Measurements from ENCODE around the gene CELA1. TPM values are rescaled to one million over a fixed set of nuclear protein-coding genes. Genes with fewer than 3 reads are reported as not detected.
A peak's percentile ranks its signal among the peaks of the same experiment; 100 is the strongest.

The CELA1 gene
- total RNA-seq, result not detected
- long read RNA-seq, result 0 reads

DNA sequence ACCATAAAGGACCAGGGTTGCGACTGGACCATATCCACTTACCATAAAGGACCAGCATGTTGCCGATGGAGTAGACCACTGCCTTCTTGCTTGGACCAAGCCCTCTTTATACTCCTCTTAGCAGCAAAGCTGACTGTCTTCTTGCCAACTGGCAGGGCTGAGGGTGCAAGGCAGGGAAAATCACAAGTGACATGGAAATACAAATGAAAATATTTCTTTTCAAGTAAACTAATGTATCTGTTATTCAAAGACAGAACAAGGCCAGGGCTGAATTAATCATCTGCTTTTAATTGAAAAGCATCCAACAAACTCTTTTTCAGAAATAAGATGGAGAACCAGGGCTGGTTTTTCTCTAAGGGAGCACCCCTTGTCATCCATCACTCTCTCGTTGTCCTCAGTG, at the start of gene CELA1:
Gene CELA1 (minus strand): TSS at position 99 of the 400 bp plus-strand sequence. CDS start 41 bp downstream, at position 58.
- no peak for DNase-seq (ENCODE audit: low spot score)

DNA sequence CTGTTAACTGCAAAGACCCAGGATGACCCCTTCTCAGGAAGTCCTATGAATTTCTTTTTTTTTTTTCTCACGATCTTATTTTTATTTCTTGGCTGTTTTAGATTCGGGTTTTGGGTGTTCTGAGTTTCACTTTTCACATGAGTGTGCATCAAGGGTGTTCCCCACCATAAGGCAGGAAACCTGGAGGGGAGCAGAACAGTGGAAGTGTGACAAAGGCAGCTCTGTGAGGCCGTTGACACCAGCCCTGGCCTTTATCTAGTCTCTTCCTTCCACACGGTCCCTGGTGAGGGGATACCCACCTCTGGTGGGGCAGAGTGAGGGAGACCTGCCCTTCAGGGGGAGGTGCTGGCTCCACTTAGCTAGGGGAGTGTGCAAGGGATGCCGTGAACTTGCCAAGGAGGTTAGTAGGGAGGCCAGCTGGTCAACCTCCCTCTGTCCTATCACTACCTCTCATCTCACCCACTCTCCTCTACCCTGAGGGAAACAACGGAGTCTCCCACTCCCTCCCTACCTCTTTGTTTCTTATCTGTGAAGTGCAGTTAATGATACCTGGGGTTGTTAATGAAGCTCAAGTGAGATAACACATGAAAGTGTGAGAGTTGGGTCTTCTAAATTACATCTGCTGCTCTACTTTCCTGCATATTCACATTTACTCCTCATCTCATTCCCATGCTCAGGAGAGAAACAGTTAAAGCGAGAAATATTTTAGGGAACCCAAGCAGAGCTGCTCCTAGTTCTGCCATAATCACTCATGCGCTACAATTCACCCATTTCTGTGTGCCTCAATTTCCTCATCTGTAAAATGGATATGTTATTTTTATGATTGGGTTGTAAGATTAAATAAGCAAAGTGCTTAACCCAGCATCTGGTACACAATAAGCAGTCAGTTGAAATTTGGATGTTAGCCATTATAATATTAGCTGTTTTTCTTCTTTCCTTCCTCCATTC, 49.1 kb upstream of the CELA1 start:
- no peak for DNase-seq (ENCODE audit: low spot score)

DNA sequence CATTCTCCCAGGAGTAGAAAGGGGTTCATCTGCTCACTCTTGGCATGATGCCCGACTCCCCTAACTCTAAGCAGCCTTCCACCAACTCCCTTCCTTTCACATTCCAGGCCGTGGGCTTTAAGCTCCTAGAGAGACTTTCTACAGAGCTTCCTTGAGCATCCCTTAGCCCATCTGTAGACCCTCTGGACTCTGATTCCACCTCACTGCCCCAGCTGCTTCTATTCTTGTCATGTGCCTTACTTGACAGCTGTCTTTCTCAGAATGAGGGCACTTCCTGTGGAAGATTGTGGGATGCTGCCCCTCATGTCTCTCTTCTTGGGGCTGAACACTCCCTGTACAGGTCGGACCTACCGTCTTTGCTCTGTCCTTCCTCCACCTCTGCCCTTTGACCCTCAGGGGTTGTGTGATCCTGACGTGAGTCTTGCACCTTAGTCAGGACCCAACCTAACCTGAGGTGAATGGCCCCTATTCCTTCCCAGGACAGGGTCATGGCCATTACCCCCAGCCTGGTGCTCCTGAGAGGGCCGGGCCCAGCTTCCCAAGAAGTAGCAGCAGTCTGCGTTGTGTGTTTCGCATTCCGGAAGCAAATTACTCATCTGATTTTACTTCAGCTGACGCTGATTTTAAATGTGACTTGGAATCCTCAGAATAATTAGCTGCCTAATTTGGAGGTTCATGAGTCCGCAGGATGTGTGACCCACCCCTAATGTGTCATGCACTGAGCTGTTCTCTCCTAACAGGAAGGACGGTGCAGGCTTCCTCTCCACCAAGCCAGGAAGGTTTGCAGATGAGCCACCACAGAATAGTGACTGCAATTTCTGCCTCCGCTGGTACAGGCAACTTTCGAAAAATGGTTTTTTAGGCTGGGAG, 47.4 kb upstream of the CELA1 start:
- DNase-seq (ENCODE audit: low spot score), result peak; percentile 74

DNA sequence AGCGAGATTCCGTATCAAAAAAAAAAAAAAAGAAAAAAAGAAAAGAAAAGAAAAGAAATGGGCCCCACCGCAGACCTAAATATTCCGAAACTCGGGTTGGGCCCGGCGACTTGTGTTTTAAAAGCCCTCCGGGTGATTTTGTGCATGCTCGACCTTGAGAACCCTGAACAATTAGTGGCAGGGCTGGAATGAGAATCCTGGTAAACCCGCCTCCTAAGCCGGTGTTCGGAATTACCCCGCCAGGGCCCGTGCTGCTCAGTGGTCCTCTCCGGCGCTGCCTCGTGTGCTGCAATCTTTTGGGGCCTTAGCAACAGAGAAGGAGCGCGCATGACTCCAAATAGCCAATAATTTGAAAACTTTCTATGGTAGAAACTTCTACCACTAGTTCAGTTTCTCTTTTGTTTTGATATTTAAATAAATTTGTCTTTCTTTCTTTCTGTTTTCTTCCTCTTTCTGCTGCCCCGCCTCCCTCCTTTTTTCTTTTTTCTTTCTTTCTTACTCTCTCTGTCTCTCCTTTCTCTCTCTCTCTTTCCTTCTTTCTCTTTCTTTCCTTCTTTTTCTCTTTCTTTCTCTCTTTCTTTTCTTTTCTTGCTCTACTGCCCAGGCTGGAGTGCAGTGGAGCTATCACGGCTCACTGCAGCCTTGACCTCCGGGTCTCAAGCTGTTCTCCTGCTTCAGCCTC, 46.2 kb upstream of the CELA1 start:
- DNase-seq (ENCODE audit: low spot score), result peak; percentile 83

DNA sequence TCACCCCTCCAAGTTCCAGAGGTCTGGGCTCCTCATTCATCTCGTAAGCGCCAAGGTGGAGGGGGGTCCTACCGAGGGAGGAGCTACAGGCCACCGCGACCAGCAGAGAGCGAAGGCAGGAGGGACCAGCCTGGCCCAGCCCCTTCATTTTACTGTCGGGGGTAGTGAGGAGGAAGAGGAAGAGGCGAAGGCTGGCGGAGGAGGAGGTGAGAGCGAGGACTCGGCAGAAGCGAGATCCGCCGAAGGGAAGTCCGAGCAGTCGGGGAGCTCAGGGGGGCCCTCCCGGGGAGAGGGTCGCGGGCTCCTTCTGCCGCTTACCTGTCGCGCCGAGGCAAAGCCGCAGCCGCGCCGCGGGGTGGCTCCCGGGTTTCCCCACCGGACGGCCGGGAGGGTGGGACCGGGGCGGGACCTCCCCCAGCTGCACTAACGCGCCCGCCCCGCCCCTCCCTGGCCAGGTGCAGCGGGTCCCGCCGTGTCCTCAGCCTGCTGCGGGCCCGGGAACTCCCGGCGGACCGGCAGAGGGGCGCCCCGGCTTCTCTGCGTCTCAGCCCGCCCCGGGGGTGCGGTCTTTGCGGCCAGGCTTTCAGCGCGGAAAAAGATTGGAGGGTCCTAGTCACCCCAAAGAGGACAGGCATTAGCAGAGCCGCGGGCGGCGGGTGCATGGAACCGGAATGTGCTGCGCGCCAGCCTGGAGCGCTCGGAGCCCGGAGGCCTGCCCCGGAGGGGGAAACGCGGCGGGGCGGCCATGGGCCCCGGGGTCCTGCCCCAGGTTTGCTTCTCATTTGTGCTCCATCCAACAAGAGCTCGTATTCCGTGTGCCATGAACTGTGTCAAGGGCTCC, 45.0 kb upstream of the CELA1 start, which contains the start of gene GALNT6:
Gene GALNT6 (minus strand): TSS at position 124 of the 841 bp plus-strand sequence. CDS start 11,625 bp downstream, outside the sequence.
- no peak for DNase-seq (ENCODE audit: low spot score)

DNA sequence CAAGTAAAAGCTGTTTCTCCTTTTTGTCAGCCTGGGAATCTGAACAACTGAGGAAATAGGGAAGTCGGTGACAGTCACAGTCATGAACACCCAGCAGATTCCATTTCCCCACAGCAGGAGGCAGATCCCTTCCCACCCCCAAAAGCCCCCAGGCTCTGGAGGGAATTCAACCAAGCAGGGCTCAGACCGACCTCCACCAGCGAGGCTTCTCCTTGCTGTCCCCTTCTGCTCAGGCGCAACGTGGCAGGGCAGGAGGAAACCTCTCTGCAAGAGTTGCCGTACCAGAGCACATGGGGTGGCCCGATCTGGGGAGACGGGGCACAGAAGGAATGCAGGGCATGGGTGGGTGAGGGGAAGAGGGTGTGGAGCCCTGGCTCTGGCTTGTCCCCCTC, 44.4 kb upstream of the CELA1 start:
- DNase-seq (ENCODE audit: low spot score), result no peak

DNA sequence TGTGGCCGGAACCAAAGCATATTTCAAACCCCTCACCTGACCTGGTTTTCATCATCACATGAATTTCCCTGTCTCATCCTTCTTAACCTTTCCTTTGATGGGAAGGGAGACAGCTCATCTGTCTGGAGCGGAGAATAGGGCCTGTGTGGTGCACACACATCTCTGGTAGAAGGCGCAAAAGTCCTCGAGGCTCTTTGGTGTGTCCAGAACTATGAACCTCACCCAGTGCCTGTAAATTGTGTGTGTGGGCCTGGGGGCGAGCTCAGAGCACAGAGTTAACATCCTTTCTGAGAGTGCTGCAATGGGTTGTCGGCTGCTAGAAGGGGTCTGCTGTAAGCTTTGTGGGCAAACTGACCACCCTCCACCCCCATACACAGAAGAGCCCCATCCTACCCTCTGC, 44.0 kb upstream of the CELA1 start:
- DNase-seq (ENCODE audit: low spot score), result no peak

DNA sequence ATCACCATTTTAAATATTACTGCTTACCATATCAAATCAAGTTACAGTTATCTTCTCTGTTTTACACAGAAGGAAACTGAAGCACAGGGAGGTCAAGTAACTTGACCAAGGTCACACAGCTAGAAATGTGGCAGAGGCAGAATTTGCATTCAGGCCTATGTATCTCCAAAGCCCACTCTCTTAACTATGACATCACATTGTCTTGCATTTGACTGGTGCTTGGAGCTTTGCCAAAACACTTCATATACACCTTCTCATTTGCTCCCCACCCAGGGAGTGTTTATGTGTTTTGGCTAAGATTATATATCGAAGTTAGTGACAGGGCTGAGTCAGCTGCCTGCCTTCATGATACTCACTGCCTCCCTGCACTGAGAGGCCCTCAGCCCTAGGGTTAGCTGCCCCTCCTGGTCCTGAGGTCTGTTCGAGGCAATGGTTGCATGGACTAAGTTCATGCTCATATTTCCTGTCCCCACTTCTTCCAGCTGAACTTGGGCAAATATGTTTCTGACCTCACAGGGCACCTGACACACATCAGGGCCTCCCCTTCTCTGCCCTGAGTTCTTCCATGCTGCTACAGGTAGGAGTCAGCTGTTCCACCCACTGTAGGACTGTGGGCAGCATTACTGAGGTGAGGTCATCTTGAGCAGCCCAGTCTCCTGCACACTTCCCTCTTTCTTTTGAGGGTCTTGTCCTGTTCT, 43.0 kb upstream of the CELA1 start:
- DNase-seq (ENCODE audit: low spot score), result peak; percentile 49

DNA sequence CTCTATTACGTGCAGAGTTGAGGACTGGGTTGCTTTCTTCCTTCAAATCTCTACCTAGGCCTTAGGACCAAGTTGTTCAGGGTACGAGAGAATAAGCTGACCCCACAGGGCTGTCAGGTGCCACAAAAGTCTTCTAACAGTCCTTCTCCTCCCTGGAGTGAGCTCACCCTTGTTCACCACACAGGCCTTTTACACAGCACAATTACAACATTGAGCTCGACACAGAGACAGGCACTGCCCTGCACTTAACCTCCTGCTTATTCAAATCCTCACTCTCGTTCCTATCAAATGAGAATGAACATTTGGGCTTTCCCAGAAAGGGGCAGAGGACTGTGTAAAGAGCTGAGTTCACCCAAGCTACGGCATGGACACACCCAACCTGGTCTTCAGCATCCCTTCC, 42.4 kb upstream of the CELA1 start:
- DNase-seq (ENCODE audit: low spot score), result peak; percentile 12

DNA sequence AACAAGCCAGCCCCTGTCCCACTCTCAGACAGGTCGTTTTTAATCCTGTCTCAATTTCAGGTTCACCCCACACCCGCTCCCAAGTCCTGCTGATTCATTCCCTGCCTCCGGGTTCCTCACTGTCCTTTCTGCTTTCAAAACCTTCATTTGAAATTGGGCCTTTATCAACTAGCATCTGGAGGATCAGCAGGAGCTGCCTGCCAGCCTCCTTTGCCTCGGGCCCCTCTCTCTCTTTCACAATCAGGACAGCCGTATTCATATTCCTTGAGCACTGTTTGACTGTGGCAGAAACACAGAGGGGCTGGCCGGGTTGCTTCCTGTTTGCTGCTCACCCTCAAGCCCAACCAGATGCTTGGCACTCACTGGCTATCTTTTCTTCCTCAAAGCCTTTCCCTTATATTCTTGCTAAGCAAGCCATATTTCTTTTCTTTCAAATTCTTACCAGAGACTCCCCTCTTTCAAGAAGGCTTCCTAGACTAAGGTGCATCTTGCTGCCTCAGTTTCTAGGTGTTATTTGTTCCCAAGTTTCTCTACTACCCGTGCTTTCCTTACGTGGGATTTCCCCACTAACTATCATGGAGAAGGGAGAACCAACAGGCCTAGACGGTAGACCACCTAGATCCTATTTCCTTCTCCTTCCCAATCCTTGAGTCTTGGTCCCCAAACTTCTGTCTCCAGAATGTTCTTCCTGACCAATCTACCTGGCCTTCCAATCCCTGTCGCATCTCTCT, 41.8 kb upstream of the CELA1 start:
- no peak for DNase-seq (ENCODE audit: low spot score)

DNA sequence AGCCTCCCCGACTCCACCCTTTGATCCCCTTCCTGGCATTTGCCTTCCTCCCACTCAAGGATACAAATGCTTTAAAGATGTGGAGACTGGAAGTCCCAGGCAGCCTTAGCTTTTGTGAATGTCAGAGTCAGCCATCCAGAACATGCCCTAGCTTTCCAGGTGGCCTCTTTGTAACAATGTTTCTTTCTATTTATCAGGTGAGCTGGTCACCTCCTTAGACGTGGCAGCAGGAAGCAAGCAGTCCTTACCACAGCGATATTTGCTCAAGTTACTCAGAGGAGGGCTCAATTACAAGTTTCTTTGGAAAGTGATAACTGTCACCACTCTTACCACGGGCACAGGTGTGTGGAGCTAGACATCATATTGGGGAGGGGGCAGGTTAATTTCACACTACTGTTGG, 39.9 kb upstream of the CELA1 start:
- DNase-seq (ENCODE audit: low spot score), result no peak

DNA sequence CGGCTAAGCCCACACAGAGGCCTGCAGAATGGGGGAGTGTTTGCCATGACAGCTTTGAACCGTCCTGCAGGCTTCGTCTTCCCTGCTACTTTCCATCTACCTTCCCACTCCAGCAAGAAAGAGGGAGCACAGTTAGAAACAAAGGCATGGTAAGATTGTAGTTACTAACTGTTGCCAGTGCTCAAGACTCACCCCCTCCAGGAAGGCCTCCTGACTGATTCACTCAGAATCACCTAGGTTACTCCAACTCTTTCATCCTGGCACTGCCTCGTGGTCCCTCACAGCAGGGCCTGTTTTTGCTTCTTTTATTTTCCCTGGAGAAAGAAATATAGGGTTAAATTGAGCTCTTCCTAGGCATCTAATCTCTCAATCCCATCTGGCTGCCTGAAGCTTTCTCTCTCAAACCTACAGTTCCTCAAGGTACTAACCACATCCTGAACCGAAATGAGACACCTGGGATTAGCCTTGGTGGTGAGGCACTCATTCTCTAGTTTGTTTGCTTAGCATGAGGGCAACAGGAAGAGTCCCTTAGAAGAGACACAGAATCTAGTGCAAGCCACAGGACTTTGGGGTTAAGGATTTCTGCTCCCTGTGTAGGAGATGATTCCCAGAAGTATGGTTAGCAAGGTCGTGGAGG, 36.9 kb upstream of the CELA1 start:
- no peak for DNase-seq (ENCODE audit: low spot score)

DNA sequence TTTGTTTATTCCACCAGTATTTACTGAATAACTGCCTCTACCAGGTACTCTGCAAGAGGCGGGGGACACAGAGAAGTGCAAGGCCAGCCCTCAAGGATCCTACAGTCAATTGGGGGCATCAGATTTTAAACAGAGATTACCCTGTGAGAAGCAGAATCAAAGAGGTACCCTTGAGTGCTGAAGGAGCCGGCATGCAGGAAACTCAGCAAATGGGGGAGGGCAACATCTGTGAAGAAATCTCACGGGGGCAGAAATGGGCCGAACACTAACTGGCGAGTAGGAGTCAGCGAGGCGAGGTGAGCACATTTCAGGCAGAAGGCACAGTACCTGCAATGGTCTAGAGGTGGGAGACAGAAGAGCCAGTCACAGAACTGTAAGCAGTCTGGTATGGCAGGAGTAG, 35.7 kb upstream of the CELA1 start:
- DNase-seq (ENCODE audit: low spot score), result no peak

DNA sequence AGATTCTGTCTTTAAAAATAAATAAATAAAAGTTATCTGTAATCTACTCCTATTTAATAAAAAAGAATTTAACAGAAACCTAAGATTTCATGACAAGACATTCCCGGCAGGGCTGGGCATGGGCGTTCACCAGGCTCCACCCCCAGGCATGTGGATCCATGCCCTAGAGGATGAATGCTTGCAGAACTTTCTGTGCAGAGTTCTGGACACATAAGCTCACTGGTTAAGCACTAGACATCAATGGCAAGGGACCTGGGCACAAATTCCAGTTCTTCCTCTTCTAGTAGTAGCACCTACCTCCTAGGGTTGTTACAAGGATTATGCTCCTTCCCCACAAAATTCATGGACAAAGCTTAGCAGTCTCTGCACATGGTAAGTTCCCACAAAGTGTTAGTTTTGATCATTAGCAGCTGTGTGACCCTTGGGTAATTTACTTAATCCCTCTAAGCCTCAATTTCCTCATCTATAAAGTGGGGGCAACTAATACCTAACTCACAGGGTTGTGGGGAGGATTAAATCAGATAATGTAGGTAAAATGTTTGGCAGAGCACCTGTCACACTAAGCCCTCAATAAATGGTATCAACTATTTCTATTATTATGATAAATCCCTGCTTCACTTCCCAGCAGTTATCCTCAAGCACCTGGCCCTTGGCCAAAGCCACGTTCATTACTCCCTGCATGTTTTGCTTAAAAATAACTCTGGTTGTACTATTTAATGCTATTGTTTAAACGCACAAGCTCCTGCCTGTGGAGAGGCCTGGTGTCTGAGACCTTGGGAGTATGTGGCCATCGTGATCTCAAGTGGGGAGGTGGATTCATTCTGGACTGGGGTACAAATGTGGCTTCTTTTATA, 35.0 kb upstream of the CELA1 start:
- no peak for DNase-seq (ENCODE audit: low spot score)

DNA sequence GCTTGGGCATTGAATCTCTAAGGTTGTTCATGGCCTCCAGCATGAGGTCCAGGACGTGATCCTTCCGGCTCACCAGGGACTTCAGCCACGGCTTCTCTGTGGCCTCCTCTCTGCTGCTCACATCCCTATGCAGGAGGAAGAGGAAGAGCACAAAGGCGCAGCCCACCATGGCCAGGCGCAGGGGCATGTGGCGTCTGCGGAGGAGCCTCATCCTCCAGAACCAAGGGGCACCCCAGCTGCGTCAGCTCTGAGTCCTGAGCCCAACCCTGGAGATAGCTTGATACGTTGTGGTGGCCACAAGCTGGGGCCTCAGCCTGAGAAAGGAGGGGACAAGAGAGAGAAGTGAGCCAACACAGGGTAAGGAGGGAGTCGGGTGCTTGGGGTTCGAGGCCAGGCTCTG, 33.1 kb upstream of the CELA1 start:
- DNase-seq (ENCODE audit: low spot score), result no peak

DNA sequence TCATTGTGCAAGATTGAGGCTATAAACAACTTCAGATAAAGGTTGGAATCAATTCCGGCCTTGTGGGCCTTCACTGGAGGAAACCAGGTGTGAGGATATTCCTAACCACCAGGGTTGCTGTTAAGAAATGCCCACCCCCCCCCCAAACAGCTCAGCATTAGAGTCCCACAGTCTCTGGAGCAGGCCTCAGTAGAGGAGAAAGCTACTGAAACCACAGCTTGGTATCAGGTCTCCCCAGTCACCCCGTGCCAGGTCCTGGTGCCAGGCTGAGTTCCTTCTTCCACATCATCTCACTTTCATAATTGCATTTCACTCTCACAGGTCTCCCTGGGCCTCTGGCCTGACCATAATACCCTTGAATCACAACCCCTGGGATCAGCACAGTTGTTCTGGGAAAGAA, 32.3 kb upstream of the CELA1 start:
- DNase-seq (ENCODE audit: low spot score), result no peak

DNA sequence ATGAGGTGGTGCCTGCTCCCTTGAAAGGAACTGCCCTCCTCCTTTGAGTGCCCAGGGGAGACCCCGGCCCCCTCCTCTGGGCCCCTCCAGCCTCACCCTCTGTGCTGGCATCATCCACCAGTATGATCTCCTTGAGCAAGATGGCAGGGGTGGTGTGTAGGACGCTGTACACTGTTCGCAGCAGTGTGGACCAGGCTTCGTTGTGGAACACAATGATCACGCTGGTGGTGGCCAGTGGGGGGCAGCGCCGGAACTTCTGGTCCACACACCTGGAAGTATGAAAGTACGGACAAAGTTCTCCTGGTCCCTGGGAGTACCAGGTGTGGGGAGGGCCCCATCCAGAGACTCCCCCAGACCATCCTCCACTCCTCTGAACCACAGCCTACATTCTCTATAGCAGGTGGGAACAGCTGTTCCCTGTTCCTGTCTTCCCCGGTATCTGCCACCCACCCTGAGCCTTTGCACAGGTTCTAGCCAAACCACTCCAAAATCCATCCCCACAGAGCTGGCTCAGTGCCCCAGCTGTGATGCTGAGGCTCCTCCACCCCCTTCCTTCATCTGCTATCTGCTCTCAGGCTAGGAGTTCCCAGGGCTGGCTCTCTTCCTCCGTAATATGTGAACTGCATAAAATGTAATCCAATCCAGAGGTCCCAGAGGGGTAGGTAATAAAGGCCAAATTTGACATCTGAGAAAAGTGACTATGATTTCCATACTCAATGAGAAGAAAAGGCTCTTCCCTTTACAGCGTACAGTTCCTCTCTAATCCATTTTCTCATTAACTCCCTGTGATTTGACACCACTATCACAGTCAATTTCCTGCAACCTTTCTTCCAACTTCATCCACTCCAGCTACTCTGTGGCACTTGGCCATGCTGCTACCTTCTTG, 30.9 kb upstream of the CELA1 start:
- no peak for DNase-seq (ENCODE audit: low spot score)

All from mesenteric fat pad (tissue), 1 donor.